Measurements from ENCODE around the gene GNB1L. TPM values are rescaled to one million over a fixed set of nuclear protein-coding genes. Genes with fewer than 3 reads are reported as not detected.

The GNB1L gene
- total and polyA plus RNA-seq, 9 of the 15 experiments (the other 6 are each of a cell fraction or from before 2014, with no cell fraction given) = 0.56 to 50.5 (median 10.2) TPM

GRCh38 chr22:19896665-19897355 is 42.1 kb upstream of the GNB1L start (continued):
- TF ChIP-seq, protein P1, sequence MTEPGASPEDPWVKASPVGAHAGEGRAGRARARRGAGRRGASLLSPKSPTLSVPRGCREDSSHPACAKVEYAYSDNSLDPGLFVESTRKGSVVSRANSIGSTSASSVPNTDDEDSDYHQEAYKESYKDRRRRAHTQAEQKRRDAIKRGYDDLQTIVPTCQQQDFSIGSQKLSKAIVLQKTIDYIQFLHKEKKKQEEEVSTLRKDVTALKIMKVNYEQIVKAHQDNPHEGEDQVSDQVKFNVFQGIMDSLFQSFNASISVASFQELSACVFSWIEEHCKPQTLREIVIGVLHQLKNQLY (CRISPR knock-in tag; conservative IDR thresholded peaks at IDR 0.05) = 0 out of 4 replicates have a peak, but pooled peaks of 1 of the 2 experiments have one; percentile 69
- peak; percentile 87 for TF ChIP-seq SETDB1 (IDR thresholded peaks at IDR 0.05; ENCODE audit: low read length)
- TF ChIP-seq, protein P2, sequence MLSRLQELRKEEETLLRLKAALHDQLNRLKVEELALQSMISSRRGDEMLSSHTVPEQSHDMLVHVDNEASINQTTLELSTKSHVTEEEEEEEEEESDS (CRISPR knock-in tag; IDR thresholded peaks at IDR 0.05) = no peak
- TF ChIP-seq ADNP (tag; IDR thresholded peaks at IDR 0.05) = no peak
- TF ChIP-seq ZNF408 (CRISPR knock-in tag; IDR thresholded peaks at IDR 0.05; ENCODE audit: low read depth) = no peak
- no peak for TF ChIP-seq DNMT1 (IDR thresholded peaks at IDR 0.05)
- 0 out of 4 replicates have a peak, but pooled peaks of 1 of the 2 experiments have one; percentile 64 for TF ChIP-seq SRF (CRISPR knock-in tag; IDR thresholded peaks at IDR 0.05)
- TF ChIP-seq TFE3 (CRISPR knock-in tag; IDR thresholded peaks at IDR 0.05) = no peak
- TF ChIP-seq CREM (IDR thresholded peaks at IDR 0.05; ENCODE audit: low read depth) = no peak
- no peak for TF ChIP-seq TGIF2 (CRISPR knock-in tag; IDR thresholded peaks at IDR 0.05)
- TF ChIP-seq MBD2 (IDR thresholded peaks at IDR 0.05; ENCODE audit: borderline replicate concordance, low read depth) = 0 out of 2 replicates have a peak, but pooled peaks have one; percentile 22
- TF ChIP-seq ETS1 (conservative IDR thresholded peaks at IDR 0.05; ENCODE audit: control insufficient read depth, low read depth, low read length) = peak; percentile 47; the same call in 1 of the 2 replicates
- TF ChIP-seq THAP12 (CRISPR knock-in tag; IDR thresholded peaks at IDR 0.05) = 0 out of 2 replicates have a peak, but pooled peaks have one; percentile 65
- TF ChIP-seq TCF7 (IDR thresholded peaks at IDR 0.05; ENCODE audit: borderline replicate concordance) = no peak
- TF ChIP-seq BHLHE40 (IDR thresholded peaks at IDR 0.05; ENCODE audit: low read length) = peak; percentile 55; the same call in 1 of the 2 replicates
- TF ChIP-seq SMARCB1 (IDR thresholded peaks at IDR 0.05; ENCODE audit: insufficient read length, low read depth) = no peak
- no peak for TF ChIP-seq TAF1 (IDR thresholded peaks at IDR 0.05; ENCODE audit: control insufficient read depth, extremely low read depth, insufficient read depth, low read length, severe bottlenecking)
- TF ChIP-seq, protein P3, sequence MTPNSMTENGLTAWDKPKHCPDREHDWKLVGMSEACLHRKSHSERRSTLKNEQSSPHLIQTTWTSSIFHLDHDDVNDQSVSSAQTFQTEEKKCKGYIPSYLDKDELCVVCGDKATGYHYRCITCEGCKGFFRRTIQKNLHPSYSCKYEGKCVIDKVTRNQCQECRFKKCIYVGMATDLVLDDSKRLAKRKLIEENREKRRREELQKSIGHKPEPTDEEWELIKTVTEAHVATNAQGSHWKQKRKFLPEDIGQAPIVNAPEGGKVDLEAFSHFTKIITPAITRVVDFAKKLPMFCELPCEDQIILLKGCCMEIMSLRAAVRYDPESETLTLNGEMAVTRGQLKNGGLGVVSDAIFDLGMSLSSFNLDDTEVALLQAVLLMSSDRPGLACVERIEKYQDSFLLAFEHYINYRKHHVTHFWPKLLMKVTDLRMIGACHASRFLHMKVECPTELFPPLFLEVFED (CRISPR knock-in tag; conservative IDR thresholded peaks at IDR 0.05) = peak; percentile 56; the same call in 1 of the 2 replicates
